Endodermal cell (in vitro differentiated cells): ENCODE data around the gene PGM5. TPM values are rescaled to one million over a fixed set of nuclear protein-coding genes. Genes with fewer than 3 reads are reported as not detected.

Experiments
- DNase-seq: peaks from one replicate; pipeline ENCODE4 v3.0.0-alpha.2; 2017
- H3K27ac ChIP-seq: 2 replicates; pipeline ENCODE4 v1.5.1; 2013; ENCODE audit warnings: mild to moderate bottlenecking, low read depth, low read length, moderate library complexity
- H3K27me3 ChIP-seq: 2 replicates; pipeline ENCODE4 v1.6.1; 2013; ENCODE audit warnings: mild to moderate bottlenecking, low read length, moderate library complexity; ENCODE audit not compliant: insufficient read depth, control insufficient read depth, poor library complexity, severe bottlenecking
- H3K36me3 ChIP-seq: 2 replicates; pipeline ENCODE4 v1.7.0; 2013; ENCODE audit warnings: mild to moderate bottlenecking, low read length, moderate library complexity; ENCODE audit not compliant: control insufficient read depth, insufficient read depth
- H3K4me1 ChIP-seq: one replicate; pipeline ENCODE4 v1.7.0; 2013; ENCODE audit warnings: low read length; ENCODE audit not compliant: control insufficient read depth, insufficient read depth
- H3K4me3 ChIP-seq: 2 replicates; pipeline ENCODE4 v1.5.1; 2013; ENCODE audit warnings: mild to moderate bottlenecking, low read length, moderate library complexity
- H3K9ac ChIP-seq: 2 replicates; pipeline ENCODE4 v1.6.1; 2013; ENCODE audit warnings: mild to moderate bottlenecking, low read length, moderate library complexity; ENCODE audit not compliant: poor library complexity, severe bottlenecking; ENCODE audit errors: extremely low read depth
- H3K9me3 ChIP-seq: 2 replicates; pipeline ENCODE4 v1.6.1; 2013; ENCODE audit warnings: mild to moderate bottlenecking, low read length, moderate library complexity; ENCODE audit not compliant: control insufficient read depth
- H3K27ac Mint-ChIP-seq: 2 replicates; pipeline ENCODE4 v1.8.0; 2020; ENCODE audit warnings: mixed read lengths
- H3K27me3 Mint-ChIP-seq: 2 replicates; pipeline ENCODE4 v1.8.0; 2021; ENCODE audit warnings: mild to moderate bottlenecking, mixed read lengths; ENCODE audit not compliant: insufficient read depth
- H3K36me3 Mint-ChIP-seq: 2 replicates; pipeline ENCODE4 v1.8.0; 2020; ENCODE audit warnings: low read depth, mixed read lengths
- H3K4me1 Mint-ChIP-seq: 2 replicates; pipeline ENCODE4 v1.8.0; 2020; ENCODE audit warnings: mixed read lengths
- H3K4me3 Mint-ChIP-seq: 2 replicates; pipeline ENCODE4 v1.8.0; 2020; ENCODE audit warnings: mild to moderate bottlenecking, moderate library complexity, mixed read lengths
- H3K9me3 Mint-ChIP-seq: 2 replicates; pipeline ENCODE4 v1.8.0; 2020; ENCODE audit warnings: mild to moderate bottlenecking, mixed read lengths
- WGBS, 2 experiments: methylation state at CpG; one replicate each; pipeline versions ENCODE4 v1.1.5 to v1.1.7; 2013; ENCODE audit warnings: missing lambda C conversion rate in 2 of 2, mixed read lengths in 1 of 2; ENCODE audit not compliant: insufficient coverage in 1 of 2, insufficient read length in 1 of 2; 5-methylcytosine and 5-hydroxymethylcytosine counted together
- total RNA-seq, 2 donors: library from RNA; stranded (reverse); fragmentation: NEBNext Ultra II Directional in 1 of 2; extraction: Animal tissue kit (Norgen Biotek cat#: 25700) in 1 of 2; gene quantifications; 2 replicates in 1 of 2; 3 replicates in 1 of 2; pipeline ENCODE4 v1.2.1, GENCODE V29; 2021
- TF ChIP-seq, protein P1 (sequence below): fragments of 200-600 bp; sonication (generic); conservative IDR thresholded peaks from 2 replicates; pipeline ENCODE4 v1.5.0; 2021; ENCODE audit warnings: antibody characterized with exemption, mild to moderate bottlenecking

Gene PGM5
- total RNA-seq, 2 donors from 2014 or later = 0.33 to 0.64 TPM

- Mint-ChIP-seq H3K4me1 (no peaks in the 10 kb centered on the region), H3K36me3 (no peaks in the 10 kb centered on the region), H3K9me3 (peaks cover 7% of the 10 kb centered on the region), H3K27me3 (peaks cover 63% of the 10 kb centered on the region), H3K27ac (no peak overlapping the region), H3K4me3 (no peak overlapping the region)
- WGBS, 2 experiments = 79 to 83% methylated on average over 1 to 2 of the region's 2 CpGs
- DNase-seq = no peak
- Histone ChIP-seq H3K9ac (no peak overlapping the region), H3K4me1 (peaks cover 2% of the 10 kb centered on the region), H3K4me3 (no peak overlapping the region), H3K27ac (no peak overlapping the region), H3K36me3 (no peaks in the 10 kb centered on the region), H3K27me3 (peaks cover 49% of the 10 kb centered on the region), H3K9me3 (peaks cover 15% of the 10 kb centered on the region)
- TF ChIP-seq, protein P1, sequence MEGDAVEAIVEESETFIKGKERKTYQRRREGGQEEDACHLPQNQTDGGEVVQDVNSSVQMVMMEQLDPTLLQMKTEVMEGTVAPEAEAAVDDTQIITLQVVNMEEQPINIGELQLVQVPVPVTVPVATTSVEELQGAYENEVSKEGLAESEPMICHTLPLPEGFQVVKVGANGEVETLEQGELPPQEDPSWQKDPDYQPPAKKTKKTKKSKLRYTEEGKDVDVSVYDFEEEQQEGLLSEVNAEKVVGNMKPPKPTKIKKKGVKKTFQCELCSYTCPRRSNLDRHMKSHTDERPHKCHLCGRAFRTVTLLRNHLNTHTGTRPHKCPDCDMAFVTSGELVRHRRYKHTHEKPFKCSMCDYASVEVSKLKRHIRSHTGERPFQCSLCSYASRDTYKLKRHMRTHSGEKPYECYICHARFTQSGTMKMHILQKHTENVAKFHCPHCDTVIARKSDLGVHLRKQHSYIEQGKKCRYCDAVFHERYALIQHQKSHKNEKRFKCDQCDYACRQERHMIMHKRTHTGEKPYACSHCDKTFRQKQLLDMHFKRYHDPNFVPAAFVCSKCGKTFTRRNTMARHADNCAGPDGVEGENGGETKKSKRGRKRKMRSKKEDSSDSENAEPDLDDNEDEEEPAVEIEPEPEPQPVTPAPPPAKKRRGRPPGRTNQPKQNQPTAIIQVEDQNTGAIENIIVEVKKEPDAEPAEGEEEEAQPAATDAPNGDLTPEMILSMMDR = no peak
These were observed 131.7 kb downstream of the PGM5 start for GRCh38 chr9:68488126-68488525.

DNA sequence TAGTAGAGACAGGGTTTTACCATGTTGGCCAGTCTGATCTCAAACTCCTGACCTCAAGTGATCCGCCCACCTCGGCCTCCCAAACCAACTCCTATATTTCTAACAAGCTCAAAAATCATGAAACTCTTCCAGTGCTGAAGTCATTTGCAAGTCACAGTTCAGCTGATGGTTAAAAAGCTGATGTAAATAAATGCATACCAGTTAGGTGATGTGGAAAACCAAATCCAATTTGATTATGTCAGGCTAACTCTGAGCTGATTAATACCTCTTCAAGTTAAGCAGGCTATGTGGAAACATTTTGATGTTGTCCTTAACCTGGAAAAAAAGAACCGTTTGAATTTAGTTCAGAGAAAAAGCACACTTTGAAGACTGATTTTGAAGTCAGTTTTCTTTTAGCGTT, 133.2 kb downstream of the PGM5 start:
- no peak overlapping the region for H3K4me3 Mint-ChIP-seq
- H3K27me3 ChIP-seq = peaks cover 55% of the 10 kb centered on the region

DNA sequence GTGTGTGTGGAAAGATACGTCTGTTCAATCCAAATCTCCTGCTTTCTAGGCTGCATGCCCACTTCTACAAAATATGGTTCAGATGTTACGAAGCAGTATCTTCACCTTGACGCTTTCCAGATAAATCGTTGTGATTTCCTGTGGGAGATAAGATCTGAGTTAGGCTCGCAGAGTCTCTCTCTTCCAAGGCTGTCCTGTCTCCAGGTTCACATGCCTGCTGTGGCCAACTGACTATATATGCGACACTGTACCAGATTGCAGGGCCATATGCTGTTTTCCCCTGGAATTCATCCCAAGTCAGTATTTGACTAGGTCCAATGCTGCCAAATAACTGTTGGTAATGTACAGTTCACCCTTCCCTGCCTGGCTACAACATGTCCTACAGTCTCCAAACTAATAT, 136.4 kb downstream of the PGM5 start:
- Histone ChIP-seq H3K27me3 (peaks cover 70% of the 10 kb centered on the region), H3K4me1 (peaks cover 6% of the 10 kb centered on the region), H3K9me3 (no peaks in the 10 kb centered on the region), H3K4me3 (no peak overlapping the region), H3K36me3 (no peaks in the 10 kb centered on the region), H3K27ac (no peak overlapping the region), H3K9ac (no peak overlapping the region)
- Mint-ChIP-seq H3K27ac (no peak overlapping the region), H3K4me3 (no peak overlapping the region), H3K4me1 (no peaks in the 10 kb centered on the region), H3K9me3 (no peaks in the 10 kb centered on the region), H3K36me3 (no peaks in the 10 kb centered on the region), H3K27me3 (peaks cover 78% of the 10 kb centered on the region)
- 81 to 93% methylated on average over 6 of the region's 6 CpGs for WGBS, 2 experiments
- TF ChIP-seq, protein P1 = no peak
- no peak for DNase-seq

More for the DNA sequence above, 133.2 kb downstream of the PGM5 start:
- no peaks in the 10 kb centered on the region for H3K36me3 Mint-ChIP-seq
- Histone ChIP-seq H3K4me1 (peaks cover 2% of the 10 kb centered on the region), H3K9me3 (peaks cover 15% of the 10 kb centered on the region), H3K27ac (no peak overlapping the region), H3K4me3 (no peak overlapping the region), H3K9ac (no peak overlapping the region), H3K36me3 (no peaks in the 10 kb centered on the region)
- TF ChIP-seq, protein P1 = no peak
- H3K4me1 Mint-ChIP-seq = no peaks in the 10 kb centered on the region
- no peak for DNase-seq
- H3K27ac Mint-ChIP-seq = no peak overlapping the region
- H3K27me3 Mint-ChIP-seq = peaks cover 64% of the 10 kb centered on the region
- 92 to 97% methylated on average over 2 to 4 of the region's 4 CpGs for WGBS, 2 experiments
- H3K9me3 Mint-ChIP-seq = peaks cover 7% of the 10 kb centered on the region
